Kidney (tissue), 14 donors: ENCODE measurements around the gene CDC42BPG. TPM values are rescaled to one million over a fixed set of nuclear protein-coding genes. Genes with fewer than 3 reads are reported as not detected.

Source experiments
- DNase-seq, 5 donors: peaks; one replicate each; pipeline ENCODE4 v3.0.0-alpha.2; 2013 to 2020
- FAIRE-seq: peaks from 2 replicates; lab custom pipeline; 2012; peaks lifted over from hg19 to GRCh38; lab: Jason Lieb, UNC
- H3K27ac ChIP-seq, 2 donors: one replicate each; pipeline ENCODE4 v1.7.0; 2013; ENCODE audit warnings: low read depth in 2 of 2, low read length in 2 of 2, inconsistent platforms in 1 of 2
- H3K27me3 ChIP-seq: one replicate; pipeline ENCODE4 v1.7.1; 2013; ENCODE audit warnings: low read length, inconsistent platforms; ENCODE audit not compliant: control insufficient read depth, insufficient read depth
- H3K36me3 ChIP-seq, 3 donors: one replicate each; pipeline versions ENCODE4 v1.7.0 to v1.7.1; 2013; ENCODE audit warnings: low read length in 3 of 3, control low read depth in 1 of 3, inconsistent platforms in 1 of 3; ENCODE audit not compliant: insufficient read depth in 3 of 3, control insufficient read depth in 2 of 3
- H3K4me1 ChIP-seq, 3 donors: one replicate each; pipeline versions ENCODE4 v1.7.0 to v1.7.1; 2013; ENCODE audit warnings: low read length in 3 of 3, inconsistent platforms in 1 of 3, low read depth in 1 of 3; ENCODE audit not compliant: control insufficient read depth in 2 of 3, insufficient read depth in 2 of 3
- H3K4me3 ChIP-seq, 3 donors: one replicate each; pipeline versions ENCODE4 v1.7.0 to v1.8.1; 2013; ENCODE audit warnings: low read length in 3 of 3, control low read depth in 1 of 3, inconsistent platforms in 1 of 3
- H3K9ac ChIP-seq, 3 donors: one replicate each; pipeline versions ENCODE4 v1.7.0 to v1.7.1; 2013; ENCODE audit warnings: low read length in 3 of 3, control low read depth in 1 of 3, inconsistent platforms in 1 of 3
- H3K9me3 ChIP-seq, 3 donors: one replicate each; pipeline versions ENCODE4 v1.7.0 to v1.7.1; 2013; ENCODE audit warnings: low read length in 3 of 3, control low read depth in 1 of 3, inconsistent platforms in 1 of 3; ENCODE audit not compliant: control insufficient read depth in 2 of 3, insufficient read depth in 1 of 3
- intact Hi-C: fragments of 100-400 bp; cut with DNase I; formaldehyde crosslinking; loops from one replicate; pipeline ENCODE4 v1.11.1; 2022
- polyA plus RNA-seq: library from polyadenylated mRNA; stranded (reverse); fragments of 350-450 nt; fragmentation: Illumina TruSeq; extraction: RNeasy Lipid Tissue Mini Kit (QIAGEN cat#74804); gene quantifications from one replicate; pipeline ENCODE4 v1.2.3, GENCODE V29; 2014; ENCODE audit warnings: low read depth, low replicate concordance; ENCODE audit not compliant: insufficient read depth
- total RNA-seq: library from RNA; stranded (reverse); fragmentation: NEBNext Ultra II Directional; extraction: Animal tissue kit (Norgen Biotek cat#: 25700); gene quantifications from one replicate; pipeline ENCODE4 v1.2.1, GENCODE V29; 2021
- TF ChIP-seq, protein P1 (sequence below): IDR thresholded peaks from 3 replicates; pipeline ENCODE4 v1.5.1; 2012; ENCODE audit warnings: mild to moderate bottlenecking, moderate library complexity, borderline replicate concordance; ENCODE audit not compliant: insufficient read depth; ENCODE audit errors: extremely low read depth
- donor health status: control.
- donor health status: control.
- donor health status: control.
- donor health status: control.
- donor health status: control.
- donor health status: DM: yes; HTN: yes; CAD: no.
- donor health status: Normal renal cell carcinoma (clear cell type).

The CDC42BPG gene
- total and polyA plus RNA-seq, 2 donors from 2014 or later = 4.5 to 20.7 TPM

DNA sequence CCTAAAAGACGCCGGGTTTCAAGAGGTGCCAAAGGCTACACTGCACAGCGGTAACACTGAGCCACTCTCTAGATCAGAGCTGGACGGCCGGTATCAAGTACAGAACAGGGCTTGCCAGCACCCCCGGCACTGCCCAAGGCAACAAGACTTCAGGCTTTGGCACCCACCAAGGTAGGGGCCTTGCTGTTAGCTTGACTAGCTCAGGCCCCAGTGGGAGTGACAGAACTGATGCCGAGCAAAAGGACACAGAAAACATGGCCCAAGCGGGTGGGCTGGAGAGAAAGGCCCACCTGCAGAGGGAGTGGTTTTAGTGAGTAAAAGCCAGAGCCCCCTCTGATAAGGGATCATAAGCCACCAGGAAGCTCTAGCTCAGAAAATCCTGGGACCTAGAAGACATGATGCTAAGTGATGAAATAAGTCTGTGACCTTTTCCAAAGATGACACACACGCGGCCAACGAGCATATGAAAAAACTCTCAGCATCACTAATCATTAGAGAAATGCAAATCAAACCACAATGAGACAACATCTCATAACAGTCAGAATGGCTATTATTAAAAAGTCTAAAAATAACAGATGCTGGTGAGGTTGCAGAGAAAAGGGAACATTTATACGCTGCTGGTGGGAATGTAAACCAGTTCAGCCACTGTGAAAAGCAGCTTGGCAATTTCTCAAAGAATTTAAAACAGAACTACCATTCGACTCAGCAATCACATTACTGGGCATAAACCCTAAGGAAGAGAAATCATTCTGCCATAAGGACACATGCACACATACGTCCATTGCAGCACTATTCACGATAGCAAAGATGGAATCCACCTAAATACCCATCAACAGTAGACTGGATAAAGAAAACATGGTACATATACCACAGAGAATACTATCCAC lies 21.1 kb upstream of the CDC42BPG start:
- peak overlapping the region; percentile 68 to 78 for H3K27ac ChIP-seq
- H3K9ac ChIP-seq = peak overlapping the region in 1 of 3 donors; percentile 15
- H3K36me3 ChIP-seq = no peaks in the 10 kb centered on the region
- no peaks in the 10 kb centered on the region for H3K27me3 ChIP-seq
- FAIRE-seq (no peak), DNase-seq (no peak)
- intact Hi-C loops = no loop called here
- TF ChIP-seq, protein P1, sequence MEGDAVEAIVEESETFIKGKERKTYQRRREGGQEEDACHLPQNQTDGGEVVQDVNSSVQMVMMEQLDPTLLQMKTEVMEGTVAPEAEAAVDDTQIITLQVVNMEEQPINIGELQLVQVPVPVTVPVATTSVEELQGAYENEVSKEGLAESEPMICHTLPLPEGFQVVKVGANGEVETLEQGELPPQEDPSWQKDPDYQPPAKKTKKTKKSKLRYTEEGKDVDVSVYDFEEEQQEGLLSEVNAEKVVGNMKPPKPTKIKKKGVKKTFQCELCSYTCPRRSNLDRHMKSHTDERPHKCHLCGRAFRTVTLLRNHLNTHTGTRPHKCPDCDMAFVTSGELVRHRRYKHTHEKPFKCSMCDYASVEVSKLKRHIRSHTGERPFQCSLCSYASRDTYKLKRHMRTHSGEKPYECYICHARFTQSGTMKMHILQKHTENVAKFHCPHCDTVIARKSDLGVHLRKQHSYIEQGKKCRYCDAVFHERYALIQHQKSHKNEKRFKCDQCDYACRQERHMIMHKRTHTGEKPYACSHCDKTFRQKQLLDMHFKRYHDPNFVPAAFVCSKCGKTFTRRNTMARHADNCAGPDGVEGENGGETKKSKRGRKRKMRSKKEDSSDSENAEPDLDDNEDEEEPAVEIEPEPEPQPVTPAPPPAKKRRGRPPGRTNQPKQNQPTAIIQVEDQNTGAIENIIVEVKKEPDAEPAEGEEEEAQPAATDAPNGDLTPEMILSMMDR = no peak
- no peak overlapping the region for H3K4me3 ChIP-seq
- peaks cover 0 to 50% (median 28%) of the 10 kb centered on the region in 3 donors for H3K4me1 ChIP-seq
- no peaks in the 10 kb centered on the region for H3K9me3 ChIP-seq

DNA sequence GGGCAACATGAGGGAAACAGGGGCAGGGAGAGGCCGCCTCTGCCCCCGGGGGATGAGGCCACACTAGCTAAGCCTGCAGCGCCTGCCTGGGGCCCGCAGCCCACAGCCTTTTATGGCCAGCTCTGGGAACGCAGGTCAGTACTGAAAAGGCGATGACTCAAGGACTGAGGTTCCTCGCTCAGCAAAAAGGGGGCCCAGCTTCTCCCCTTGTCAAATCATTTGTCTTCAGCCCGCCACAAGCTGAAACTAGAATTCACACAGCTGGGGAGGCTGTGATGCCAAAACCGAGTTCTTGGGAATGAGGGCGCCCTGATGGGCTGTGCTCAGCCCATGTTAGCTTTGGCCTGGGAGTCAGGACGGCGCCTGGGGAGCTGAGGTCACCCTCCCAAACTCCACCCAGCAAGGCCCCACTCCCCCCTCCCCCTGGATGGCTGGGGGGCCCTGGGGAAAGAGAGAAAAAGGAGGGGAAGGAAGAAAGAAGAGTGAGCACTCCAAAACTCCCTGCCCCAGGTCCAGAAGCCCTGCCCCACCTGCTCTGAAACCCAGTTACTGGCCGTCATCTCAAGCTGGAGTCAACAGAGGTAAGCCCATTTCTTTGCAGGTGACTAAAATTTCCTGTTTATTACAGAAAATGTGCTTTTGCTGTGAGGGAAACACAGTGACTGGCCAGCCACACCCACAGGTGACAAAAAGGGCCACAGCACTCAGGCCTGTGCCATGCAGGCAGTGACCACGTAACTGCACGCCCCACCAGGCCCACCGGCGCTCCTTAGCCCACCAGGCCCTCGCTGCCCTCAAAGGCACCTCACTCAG lies 20.2 kb upstream of the CDC42BPG start:
- no peak overlapping the region for H3K4me3 ChIP-seq
- H3K9ac ChIP-seq = peak overlapping the region in 1 of 3 donors; percentile 15
- intact Hi-C loops = no loop called here
- TF ChIP-seq, protein P1 = no peak
- H3K27me3 ChIP-seq = no peaks in the 10 kb centered on the region
- FAIRE-seq (no peak), DNase-seq (peak in 2 of 5 donors; percentile 80 to 94)
- H3K27ac ChIP-seq = peak overlapping the region; percentile 68 to 78
- H3K4me1 ChIP-seq = peaks cover 0 to 45% (median 21%) of the 10 kb centered on the region in 3 donors
- no peaks in the 10 kb centered on the region for H3K9me3 ChIP-seq
- peaks cover 0 to 5% (median 4%) of the 10 kb centered on the region in 3 donors for H3K36me3 ChIP-seq

DNA sequence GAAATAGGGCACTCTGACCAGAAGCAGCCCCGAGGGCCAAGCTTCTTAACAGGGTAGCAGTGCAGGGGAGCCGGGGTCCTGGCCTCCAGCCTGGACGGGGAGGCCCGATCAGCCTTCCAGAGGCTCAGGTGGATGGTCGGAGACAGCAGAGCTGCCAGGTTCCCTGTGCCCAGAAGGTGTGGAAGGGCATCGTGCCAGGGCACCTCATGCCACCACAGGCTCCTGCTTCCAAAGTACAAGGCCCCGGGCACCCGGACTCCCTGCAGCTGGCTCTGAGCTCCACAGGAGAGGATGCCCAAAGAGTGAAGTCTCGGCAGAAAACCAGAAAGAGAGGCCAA lies 19.7 kb upstream of the CDC42BPG start:
- peak overlapping the region in 1 of 3 donors; percentile 37 for H3K9ac ChIP-seq
- intact Hi-C loops = no loop called here

More for the DNA sequence above, 19.7 kb upstream of the CDC42BPG start:
- Histone ChIP-seq H3K27ac (peak overlapping the region; percentile 64 to 68), H3K4me1 (peaks cover 0 to 42% (median 21%) of the 10 kb centered on the region in 3 donors), H3K27me3 (no peaks in the 10 kb centered on the region), H3K9me3 (no peaks in the 10 kb centered on the region), H3K36me3 (peaks cover 0 to 9% (median 5%) of the 10 kb centered on the region in 3 donors), H3K4me3 (no peak overlapping the region)
- DNase-seq = no peak
- TF ChIP-seq, protein P1 = no peak
- no peak for FAIRE-seq
